Liver (tissue), 3 donors: ENCODE measurements around the gene CAPN1.

Experiments used
- GABPA ChIP-seq, 2 donors: IDR thresholded peaks in 1 of 2; conservative IDR thresholded peaks in 1 of 2; 2 replicates each; pipeline ENCODE4 v1.6.1; 2016; ENCODE audit warnings: antibody characterized with exemption in 2 of 2, mild to moderate bottlenecking in 1 of 2, moderate library complexity in 1 of 2
- RAD21 ChIP-seq, 2 donors: IDR thresholded peaks; 2 replicates each; pipeline ENCODE4 v1.6.1; 2016; ENCODE audit warnings: antibody characterized with exemption in 2 of 2, mild to moderate bottlenecking in 2 of 2
- SP1 ChIP-seq: IDR thresholded peaks from 2 replicates; pipeline ENCODE4 v1.6.1; 2018; ENCODE audit warnings: antibody characterized with exemption, mild to moderate bottlenecking
- TAF1 ChIP-seq: conservative IDR thresholded peaks from 2 replicates; pipeline ENCODE4 v1.6.1; 2016; ENCODE audit warnings: antibody characterized with exemption, mild to moderate bottlenecking
- YY1 ChIP-seq: IDR thresholded peaks from 2 replicates; pipeline ENCODE4 v1.6.1; 2016; ENCODE audit warnings: antibody characterized with exemption, mild to moderate bottlenecking
- TF ChIP-seq, protein P1 (sequence below): fragments of 150-350 bp; IDR thresholded peaks from 2 replicates; pipeline ENCODE4 v1.5.1; 2017; ENCODE audit warnings: improper control_type of control experiment, low read depth, low read length; ENCODE audit not compliant: missing input control
- TF ChIP-seq, protein P2 (sequence below): IDR thresholded peaks from 2 replicates; pipeline ENCODE4 v1.6.1; 2016; ENCODE audit warnings: antibody characterized with exemption, mild to moderate bottlenecking
- TF ChIP-seq, protein P3 (sequence below): IDR thresholded peaks from 2 replicates; pipeline ENCODE4 v1.6.1; 2016; ENCODE audit warnings: antibody characterized with exemption
- donor health status: healthy.
- donor health status: healthy.

GRCh38 chr11:65212226-65212801, 30.6 kb downstream of the CAPN1 start:
- TF ChIP-seq, protein P1, sequence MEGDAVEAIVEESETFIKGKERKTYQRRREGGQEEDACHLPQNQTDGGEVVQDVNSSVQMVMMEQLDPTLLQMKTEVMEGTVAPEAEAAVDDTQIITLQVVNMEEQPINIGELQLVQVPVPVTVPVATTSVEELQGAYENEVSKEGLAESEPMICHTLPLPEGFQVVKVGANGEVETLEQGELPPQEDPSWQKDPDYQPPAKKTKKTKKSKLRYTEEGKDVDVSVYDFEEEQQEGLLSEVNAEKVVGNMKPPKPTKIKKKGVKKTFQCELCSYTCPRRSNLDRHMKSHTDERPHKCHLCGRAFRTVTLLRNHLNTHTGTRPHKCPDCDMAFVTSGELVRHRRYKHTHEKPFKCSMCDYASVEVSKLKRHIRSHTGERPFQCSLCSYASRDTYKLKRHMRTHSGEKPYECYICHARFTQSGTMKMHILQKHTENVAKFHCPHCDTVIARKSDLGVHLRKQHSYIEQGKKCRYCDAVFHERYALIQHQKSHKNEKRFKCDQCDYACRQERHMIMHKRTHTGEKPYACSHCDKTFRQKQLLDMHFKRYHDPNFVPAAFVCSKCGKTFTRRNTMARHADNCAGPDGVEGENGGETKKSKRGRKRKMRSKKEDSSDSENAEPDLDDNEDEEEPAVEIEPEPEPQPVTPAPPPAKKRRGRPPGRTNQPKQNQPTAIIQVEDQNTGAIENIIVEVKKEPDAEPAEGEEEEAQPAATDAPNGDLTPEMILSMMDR, result no peak
- TF ChIP-seq, protein P2, sequence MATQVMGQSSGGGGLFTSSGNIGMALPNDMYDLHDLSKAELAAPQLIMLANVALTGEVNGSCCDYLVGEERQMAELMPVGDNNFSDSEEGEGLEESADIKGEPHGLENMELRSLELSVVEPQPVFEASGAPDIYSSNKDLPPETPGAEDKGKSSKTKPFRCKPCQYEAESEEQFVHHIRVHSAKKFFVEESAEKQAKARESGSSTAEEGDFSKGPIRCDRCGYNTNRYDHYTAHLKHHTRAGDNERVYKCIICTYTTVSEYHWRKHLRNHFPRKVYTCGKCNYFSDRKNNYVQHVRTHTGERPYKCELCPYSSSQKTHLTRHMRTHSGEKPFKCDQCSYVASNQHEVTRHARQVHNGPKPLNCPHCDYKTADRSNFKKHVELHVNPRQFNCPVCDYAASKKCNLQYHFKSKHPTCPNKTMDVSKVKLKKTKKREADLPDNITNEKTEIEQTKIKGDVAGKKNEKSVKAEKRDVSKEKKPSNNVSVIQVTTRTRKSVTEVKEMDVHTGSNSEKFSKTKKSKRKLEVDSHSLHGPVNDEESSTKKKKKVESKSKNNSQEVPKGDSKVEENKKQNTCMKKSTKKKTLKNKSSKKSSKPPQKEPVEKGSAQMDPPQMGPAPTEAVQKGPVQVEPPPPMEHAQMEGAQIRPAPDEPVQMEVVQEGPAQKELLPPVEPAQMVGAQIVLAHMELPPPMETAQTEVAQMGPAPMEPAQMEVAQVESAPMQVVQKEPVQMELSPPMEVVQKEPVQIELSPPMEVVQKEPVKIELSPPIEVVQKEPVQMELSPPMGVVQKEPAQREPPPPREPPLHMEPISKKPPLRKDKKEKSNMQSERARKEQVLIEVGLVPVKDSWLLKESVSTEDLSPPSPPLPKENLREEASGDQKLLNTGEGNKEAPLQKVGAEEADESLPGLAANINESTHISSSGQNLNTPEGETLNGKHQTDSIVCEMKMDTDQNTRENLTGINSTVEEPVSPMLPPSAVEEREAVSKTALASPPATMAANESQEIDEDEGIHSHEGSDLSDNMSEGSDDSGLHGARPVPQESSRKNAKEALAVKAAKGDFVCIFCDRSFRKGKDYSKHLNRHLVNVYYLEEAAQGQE, result no peak
- no peak for TF ChIP-seq GABPA (IDR thresholded peaks at IDR 0.05 in 1 of 2, conservative IDR thresholded peaks at IDR 0.05 in 1 of 2)
- TF ChIP-seq SP1, result no peak
- no peak for TF ChIP-seq RAD21 (IDR thresholded peaks at IDR 0.05)
- no peak for TF ChIP-seq YY1
- no peak for TF ChIP-seq TAF1
- TF ChIP-seq, protein P3, sequence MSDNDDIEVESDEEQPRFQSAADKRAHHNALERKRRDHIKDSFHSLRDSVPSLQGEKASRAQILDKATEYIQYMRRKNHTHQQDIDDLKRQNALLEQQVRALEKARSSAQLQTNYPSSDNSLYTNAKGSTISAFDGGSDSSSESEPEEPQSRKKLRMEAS, result no peak
